Osteocyte (in vitro differentiated cells): ENCODE data around the gene LDLRAD2. TPM values are rescaled to one million over a fixed set of nuclear protein-coding genes. Genes with fewer than 3 reads are reported as not detected.

Source experiments
- DNase-seq: peaks from one replicate; pipeline ENCODE4 v3.0.0; 2021; ENCODE audit warnings: mixed read lengths; ENCODE audit not compliant: unreplicated experiment; ENCODE audit errors: extremely low spot score
- H3K27ac Mint-ChIP-seq: one replicate; pipeline ENCODE4 v1.8.0; 2021; ENCODE audit warnings: mild to moderate bottlenecking, mixed read lengths; ENCODE audit not compliant: unreplicated experiment
- H3K27me3 Mint-ChIP-seq: one replicate; pipeline ENCODE4 v1.8.0; 2021; ENCODE audit warnings: mixed read lengths; ENCODE audit not compliant: unreplicated experiment
- H3K36me3 Mint-ChIP-seq: one replicate; pipeline ENCODE4 v1.8.0; 2021; ENCODE audit warnings: mixed read lengths; ENCODE audit not compliant: unreplicated experiment
- H3K4me1 Mint-ChIP-seq: one replicate; pipeline ENCODE4 v1.8.0; 2021; ENCODE audit warnings: mixed read lengths; ENCODE audit not compliant: unreplicated experiment
- H3K4me3 Mint-ChIP-seq: one replicate; pipeline ENCODE4 v1.8.0; 2021; ENCODE audit warnings: mild to moderate bottlenecking, moderate library complexity, mixed read lengths; ENCODE audit not compliant: unreplicated experiment
- H3K9me3 Mint-ChIP-seq: one replicate; pipeline ENCODE4 v1.8.0; 2021; ENCODE audit warnings: mixed read lengths; ENCODE audit not compliant: unreplicated experiment
- CTCF ChIP-seq: fragments of 200-600 bp; sonication (generic); IDR thresholded peaks from 2 replicates; pipeline ENCODE4 v1.5.0; 2021; ENCODE audit warnings: antibody characterized with exemption, mild to moderate bottlenecking, moderate library complexity
- total RNA-seq: library from RNA; stranded (reverse); gene quantifications from 2 replicates; pipeline ENCODE4 v1.2.1, GENCODE V29; 2021

LDLRAD2 gene
- total RNA-seq, 1 donor from 2014 or later, result not detected

- no peak for DNase-seq
- peaks cover 19% of the 10 kb centered on the region for H3K4me1 Mint-ChIP-seq
- H3K4me3 Mint-ChIP-seq, result no peak overlapping the region
- H3K9me3 Mint-ChIP-seq, result no peaks in the 10 kb centered on the region
- H3K27me3 Mint-ChIP-seq, result no peaks in the 10 kb centered on the region
- H3K27ac Mint-ChIP-seq, result no peak overlapping the region
- peaks cover 40% of the 10 kb centered on the region for H3K36me3 Mint-ChIP-seq
- TF ChIP-seq CTCF, result no peak
Measured at GRCh38 chr1:21860971-21861370, 48.9 kb downstream of the LDLRAD2 start.

GRCh38 chr1:21861602-21862429 is 49.8 kb downstream of the LDLRAD2 start:
- H3K36me3 Mint-ChIP-seq, result peaks cover 35% of the 10 kb centered on the region
- no peak overlapping the region for H3K4me3 Mint-ChIP-seq
- H3K27me3 Mint-ChIP-seq, result no peaks in the 10 kb centered on the region
- peak overlapping the region; percentile 7 for H3K27ac Mint-ChIP-seq
- no peaks in the 10 kb centered on the region for H3K9me3 Mint-ChIP-seq
- no peak for DNase-seq
- peaks cover 19% of the 10 kb centered on the region for H3K4me1 Mint-ChIP-seq
- TF ChIP-seq CTCF, result no peak

GRCh38 chr1:21863981-21864380 is 51.9 kb downstream of the LDLRAD2 start:
- DNase-seq, result no peak
- peaks cover 5% of the 10 kb centered on the region for H3K4me1 Mint-ChIP-seq
- H3K36me3 Mint-ChIP-seq, result peaks cover 24% of the 10 kb centered on the region
- H3K27me3 Mint-ChIP-seq, result no peaks in the 10 kb centered on the region
- H3K9me3 Mint-ChIP-seq, result no peaks in the 10 kb centered on the region
- TF ChIP-seq CTCF, result no peak
- no peak overlapping the region for H3K4me3 Mint-ChIP-seq
- H3K27ac Mint-ChIP-seq, result no peak overlapping the region

GRCh38 chr1:21864730-21865129 is 52.7 kb downstream of the LDLRAD2 start:
- no peak for DNase-seq
- Mint-ChIP-seq H3K27me3 (no peaks in the 10 kb centered on the region), H3K36me3 (peaks cover 20% of the 10 kb centered on the region), H3K4me3 (no peak overlapping the region), H3K27ac (no peak overlapping the region), H3K4me1 (peaks cover 13% of the 10 kb centered on the region), H3K9me3 (no peaks in the 10 kb centered on the region)
- no peak for TF ChIP-seq CTCF

- peaks cover 20% of the 10 kb centered on the region for H3K36me3 Mint-ChIP-seq
- H3K4me3 Mint-ChIP-seq, result no peak overlapping the region
- H3K27ac Mint-ChIP-seq, result no peak overlapping the region
- no peak for TF ChIP-seq CTCF
- H3K27me3 Mint-ChIP-seq, result no peaks in the 10 kb centered on the region
- peaks cover 21% of the 10 kb centered on the region for H3K4me1 Mint-ChIP-seq
- DNase-seq, result no peak
- no peaks in the 10 kb centered on the region for H3K9me3 Mint-ChIP-seq
Measured at GRCh38 chr1:21865609-21865942, 53.5 kb downstream of the LDLRAD2 start.
